ENCODE results near the gene LRRC10B. TPM values are rescaled to one million over a fixed set of nuclear protein-coding genes. Genes with fewer than 3 reads are reported as not detected.

LRRC10B gene
- total RNA-seq, 1 experiment from 2014 or later: not detected

DNA sequence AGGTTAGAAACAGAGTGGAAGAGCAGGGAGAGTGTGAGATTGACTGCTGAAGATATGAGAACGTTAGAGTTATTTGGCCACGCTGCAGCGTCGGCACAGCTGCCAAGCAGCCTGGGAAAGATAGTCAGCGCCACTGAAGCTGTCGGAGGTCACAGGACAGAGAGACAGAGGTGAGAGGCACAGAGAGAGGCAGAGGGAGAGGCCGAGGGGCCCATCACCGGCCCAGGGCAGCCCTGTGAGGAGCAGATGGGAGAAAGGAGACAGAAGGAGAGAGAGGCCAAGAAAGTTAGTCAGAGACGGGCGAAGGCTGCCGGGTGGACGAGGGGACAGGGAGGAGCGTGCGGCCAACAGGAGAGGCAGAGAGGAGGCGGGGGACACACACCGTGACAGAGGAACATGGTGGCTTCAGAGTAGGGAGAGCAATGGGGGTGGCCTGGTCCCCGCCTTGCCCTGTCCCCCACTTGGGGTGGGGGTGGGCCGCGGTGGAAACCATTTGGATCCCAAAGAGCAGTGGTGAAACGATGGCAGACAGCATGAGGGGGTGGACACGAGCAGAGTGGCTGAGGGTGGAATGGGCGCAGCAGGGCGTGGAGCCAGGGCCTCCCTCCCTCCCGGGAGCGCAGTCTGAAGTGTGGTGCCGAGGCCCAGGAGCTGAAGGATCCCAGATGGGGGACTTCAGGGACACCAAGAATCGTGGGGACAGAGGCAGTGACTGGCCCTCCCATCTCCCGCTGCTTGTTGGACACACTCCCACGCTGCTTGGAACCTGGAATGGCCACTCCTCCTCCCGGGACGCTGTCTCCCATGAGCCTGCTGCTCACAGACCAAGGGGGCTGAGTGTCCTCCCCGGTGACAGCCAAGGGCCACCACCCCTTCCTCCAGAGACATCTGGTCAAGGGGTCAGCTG, 26.6 kb downstream of the LRRC10B start:
- no peak overlapping the region for H2AFZ ChIP-seq (ENCODE audit: low read depth, low read length, poor library complexity, severe bottlenecking)
- TF ChIP-seq SRF (IDR thresholded peaks at IDR 0.05; ENCODE audit: low read depth): no peak
- TF ChIP-seq FOSL1 (IDR thresholded peaks at IDR 0.05; ENCODE audit: low read depth): no peak
- no peak for TF ChIP-seq TCF7L2 (IDR thresholded peaks at IDR 0.05; ENCODE audit: borderline replicate concordance, extremely low read depth, insufficient read depth, insufficient read length)
- TF ChIP-seq JUND (IDR thresholded peaks at IDR 0.05): no peak
- no peak for TF ChIP-seq YY1 (IDR thresholded peaks at IDR 0.05; ENCODE audit: extremely low read depth, insufficient replicate concordance, low read depth, low read length)
- TF ChIP-seq, protein P1, sequence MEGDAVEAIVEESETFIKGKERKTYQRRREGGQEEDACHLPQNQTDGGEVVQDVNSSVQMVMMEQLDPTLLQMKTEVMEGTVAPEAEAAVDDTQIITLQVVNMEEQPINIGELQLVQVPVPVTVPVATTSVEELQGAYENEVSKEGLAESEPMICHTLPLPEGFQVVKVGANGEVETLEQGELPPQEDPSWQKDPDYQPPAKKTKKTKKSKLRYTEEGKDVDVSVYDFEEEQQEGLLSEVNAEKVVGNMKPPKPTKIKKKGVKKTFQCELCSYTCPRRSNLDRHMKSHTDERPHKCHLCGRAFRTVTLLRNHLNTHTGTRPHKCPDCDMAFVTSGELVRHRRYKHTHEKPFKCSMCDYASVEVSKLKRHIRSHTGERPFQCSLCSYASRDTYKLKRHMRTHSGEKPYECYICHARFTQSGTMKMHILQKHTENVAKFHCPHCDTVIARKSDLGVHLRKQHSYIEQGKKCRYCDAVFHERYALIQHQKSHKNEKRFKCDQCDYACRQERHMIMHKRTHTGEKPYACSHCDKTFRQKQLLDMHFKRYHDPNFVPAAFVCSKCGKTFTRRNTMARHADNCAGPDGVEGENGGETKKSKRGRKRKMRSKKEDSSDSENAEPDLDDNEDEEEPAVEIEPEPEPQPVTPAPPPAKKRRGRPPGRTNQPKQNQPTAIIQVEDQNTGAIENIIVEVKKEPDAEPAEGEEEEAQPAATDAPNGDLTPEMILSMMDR (IDR thresholded peaks at IDR 0.05 in 2 of 3, conservative IDR thresholded peaks at IDR 0.05 in 1 of 3; ENCODE audit: borderline replicate concordance in 1 of 3, insufficient read depth in 1 of 3, low read depth in 2 of 3, low read length in 2 of 3): no peak
- TF ChIP-seq, protein P2, sequence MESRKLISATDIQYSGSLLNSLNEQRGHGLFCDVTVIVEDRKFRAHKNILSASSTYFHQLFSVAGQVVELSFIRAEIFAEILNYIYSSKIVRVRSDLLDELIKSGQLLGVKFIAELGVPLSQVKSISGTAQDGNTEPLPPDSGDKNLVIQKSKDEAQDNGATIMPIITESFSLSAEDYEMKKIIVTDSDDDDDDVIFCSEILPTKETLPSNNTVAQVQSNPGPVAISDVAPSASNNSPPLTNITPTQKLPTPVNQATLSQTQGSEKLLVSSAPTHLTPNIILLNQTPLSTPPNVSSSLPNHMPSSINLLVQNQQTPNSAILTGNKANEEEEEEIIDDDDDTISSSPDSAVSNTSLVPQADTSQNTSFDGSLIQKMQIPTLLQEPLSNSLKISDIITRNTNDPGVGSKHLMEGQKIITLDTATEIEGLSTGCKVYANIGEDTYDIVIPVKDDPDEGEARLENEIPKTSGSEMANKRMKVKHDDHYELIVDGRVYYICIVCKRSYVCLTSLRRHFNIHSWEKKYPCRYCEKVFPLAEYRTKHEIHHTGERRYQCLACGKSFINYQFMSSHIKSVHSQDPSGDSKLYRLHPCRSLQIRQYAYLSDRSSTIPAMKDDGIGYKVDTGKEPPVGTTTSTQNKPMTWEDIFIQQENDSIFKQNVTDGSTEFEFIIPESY (IDR thresholded peaks at IDR 0.05; ENCODE audit: extremely low read depth, insufficient replicate concordance, low read length): no peak
- no peak for TF ChIP-seq EZH2phosphoT487 (IDR thresholded peaks at IDR 0.05; ENCODE audit: borderline replicate concordance)
- TF ChIP-seq, protein P3, sequence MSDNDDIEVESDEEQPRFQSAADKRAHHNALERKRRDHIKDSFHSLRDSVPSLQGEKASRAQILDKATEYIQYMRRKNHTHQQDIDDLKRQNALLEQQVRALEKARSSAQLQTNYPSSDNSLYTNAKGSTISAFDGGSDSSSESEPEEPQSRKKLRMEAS (IDR thresholded peaks at IDR 0.05): no peak
- no peak for TF ChIP-seq ZNF274 (IDR thresholded peaks at IDR 0.05; ENCODE audit: low read depth, low read length)
- TF ChIP-seq RAD21 (IDR thresholded peaks at IDR 0.05; ENCODE audit: low read depth): no peak
- no peak for TF ChIP-seq CEBPB (IDR thresholded peaks at IDR 0.05; ENCODE audit: low read depth)
- TF ChIP-seq ELF1 (IDR thresholded peaks at IDR 0.05; ENCODE audit: borderline replicate concordance, low read depth): no peak

More for the DNA sequence above, 26.6 kb downstream of the LRRC10B start:
- ATAC-seq: no peak
- Histone ChIP-seq H3K4me2 (ENCODE audit: low read length) (no peak overlapping the region), H3K4me1 (ENCODE audit: control insufficient read depth in 1 of 2, insufficient read depth in 2 of 2, low read length in 2 of 2) (peaks cover 0 to 9% of the 10 kb centered on the region in 2 experiments; a peak in 2 of 4 replicates), H3K9ac (ENCODE audit: low read length) (no peak overlapping the region), H4K20me1 (ENCODE audit: insufficient read depth) (no peaks in the 10 kb centered on the region), H3K9me2 (ENCODE audit: insufficient read depth) (no peaks in the 10 kb centered on the region), H3K4me3 (replicated peaks in 1 of 2; ENCODE audit: low read depth in 1 of 2, low read length in 2 of 2) (no peak overlapping the region), H3K79me2 (ENCODE audit: insufficient read depth, low read length) (no peaks in the 10 kb centered on the region), H3K27ac (ENCODE audit: low read depth, low read length) (no peak overlapping the region), H3K27me3 (ENCODE audit: insufficient read depth, low read length) (no peaks in the 10 kb centered on the region), H3K36me3 (ENCODE audit: control insufficient read depth in 1 of 2, insufficient read depth in 2 of 2, low read length in 2 of 2) (no peaks in the 10 kb centered on the region; a peak in 1 of 4 replicates), H3K9me3 (ENCODE audit: control insufficient read depth in 1 of 2, insufficient read depth in 1 of 2, low read depth in 1 of 2, low read length in 2 of 2) (no peaks in the 10 kb centered on the region)
- ChIA-PET CTCF (no interaction called here), RAD21 (ENCODE audit: low non-redundant PET in 1 of 2, low total read pairs in 2 of 2, uncharacterized antibody in 2 of 2, unreplicated experiment in 2 of 2) (no interaction called here), POLR2A (no interaction called here)
- intact Hi-C loops (cut with micrococcal nuclease): loop anchor here (5.0 kb wide), 1 partner anchor 92 kb away; no protein-coding TSS in a partner anchor
- BruUV-seq (replicated peaks): no TSS peak
- no peak for DNase-seq (ENCODE audit: low read depth, low spot score)

Measured in HCT116 (cell line).